NT2/D1 (cell line): ENCODE measurements around the gene CORO1C.
"Not testable (repeated sequence)": the region's sequence is repeated elsewhere in the genome, so short reads cannot be mapped to it uniquely, and the experiment has no call there.

Experiments used
- DNase-seq: peaks from one replicate; pipeline ENCODE4 v3.0.0-alpha.2; 2011; ENCODE audit warnings: low read depth, low spot score
- H3K27me3 ChIP-seq: 2 replicates; pipeline ENCODE4 v1.6.0; 2011; ENCODE audit warnings: mild to moderate bottlenecking; ENCODE audit not compliant: insufficient read length, insufficient read depth
- H3K36me3 ChIP-seq: 2 replicates; pipeline ENCODE4 v1.6.1; 2011; ENCODE audit warnings: mild to moderate bottlenecking, low read length, mixed read lengths; ENCODE audit not compliant: insufficient read depth, insufficient read length
- H3K4me1 ChIP-seq: 2 replicates; pipeline ENCODE4 v1.5.1; 2011; ENCODE audit not compliant: insufficient read depth, insufficient read length
- H3K4me3 ChIP-seq: 2 replicates; pipeline ENCODE4 v1.5.1; 2011; ENCODE audit warnings: low read depth; ENCODE audit not compliant: insufficient read length
- H3K9ac ChIP-seq: 2 replicates; pipeline ENCODE4 v1.6.0; 2011; ENCODE audit warnings: low read depth; ENCODE audit not compliant: insufficient read length
- H3K9me3 ChIP-seq: 2 replicates; pipeline ENCODE4 v1.5.1; 2011; ENCODE audit warnings: mild to moderate bottlenecking, low read length; ENCODE audit not compliant: insufficient read depth
- SUZ12 ChIP-seq: IDR thresholded peaks from 2 replicates; pipeline ENCODE4 v1.6.1; 2011; ENCODE audit not compliant: insufficient read length, insufficient read depth; ENCODE audit errors: extremely low read depth
- YY1 ChIP-seq: IDR thresholded peaks from 2 replicates; pipeline ENCODE4 v1.6.1; 2011; ENCODE audit not compliant: insufficient read length, insufficient read depth
- ZNF274 ChIP-seq: IDR thresholded peaks from 2 replicates; pipeline ENCODE4 v1.6.1; 2011; ENCODE audit warnings: mild to moderate bottlenecking, low read depth, low read length

Gene CORO1C

GRCh38 chr12:108772247-108772646 lies 40.9 kb upstream of the CORO1C start:
- no peaks in the 10 kb centered on the region for H3K36me3 ChIP-seq
- TF ChIP-seq YY1 (no peak), ZNF274 (no peak), SUZ12 (no peak)
- no peak overlapping the region for H3K4me3 ChIP-seq
- H3K4me1 ChIP-seq: peaks cover 13% of the 10 kb centered on the region
- no peaks in the 10 kb centered on the region for H3K27me3 ChIP-seq
- H3K9ac ChIP-seq: no peak overlapping the region
- H3K9me3 ChIP-seq: no peaks in the 10 kb centered on the region
- DNase-seq: no peak

DNA sequence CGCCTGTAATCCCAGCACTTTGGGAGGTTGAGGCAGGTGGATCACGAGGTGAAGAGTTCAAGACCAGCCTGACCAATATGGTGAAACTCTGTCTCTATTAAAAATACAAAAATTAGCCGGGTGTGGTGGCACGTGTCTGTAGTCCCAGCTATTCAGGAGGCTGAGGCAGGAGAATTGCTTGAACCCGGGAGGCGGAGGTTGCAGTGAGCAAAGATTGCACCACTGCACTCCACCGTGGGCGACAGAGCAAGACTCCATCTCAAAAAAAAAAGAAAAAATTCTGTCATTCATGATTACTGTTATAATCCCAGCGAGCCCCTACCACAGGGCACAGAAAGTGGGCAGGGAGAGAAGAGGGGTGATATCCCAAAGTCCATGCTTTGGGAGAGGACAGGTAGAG lies 40.5 kb upstream of the CORO1C start:
- not testable (repeated sequence) for DNase-seq, H3K9ac ChIP-seq, H3K27me3 ChIP-seq, H3K4me3 ChIP-seq, H3K36me3 ChIP-seq, H3K9me3 ChIP-seq
- peaks cover 13% of the 10 kb centered on the region for H3K4me1 ChIP-seq

DNA sequence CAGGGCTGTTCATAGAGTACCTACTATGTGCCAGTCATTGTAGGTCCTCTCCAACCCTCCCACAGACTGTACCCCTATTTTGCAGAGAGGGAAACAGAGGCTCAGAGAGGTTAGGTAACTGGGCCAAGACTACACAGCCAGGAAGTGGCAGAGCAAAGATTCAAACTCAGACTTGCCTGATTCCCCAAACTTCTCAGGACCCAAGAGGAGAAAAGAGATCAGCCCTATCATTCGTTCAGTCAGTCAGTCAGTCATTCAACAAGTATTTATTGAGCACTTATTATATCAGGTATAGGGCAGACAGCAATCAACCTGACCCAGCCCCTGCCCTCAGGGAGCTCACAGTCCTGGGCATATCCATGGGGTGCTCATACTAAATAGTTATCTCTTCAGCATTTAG lies 39.6 kb upstream of the CORO1C start:
- Histone ChIP-seq H3K36me3 (no peaks in the 10 kb centered on the region), H3K9ac (no peak overlapping the region), H3K4me1 (peaks cover 13% of the 10 kb centered on the region), H3K4me3 (no peak overlapping the region), H3K27me3 (no peaks in the 10 kb centered on the region), H3K9me3 (no peaks in the 10 kb centered on the region)
- TF ChIP-seq YY1 (no peak), SUZ12 (no peak), ZNF274 (no peak)
- no peak for DNase-seq

DNA sequence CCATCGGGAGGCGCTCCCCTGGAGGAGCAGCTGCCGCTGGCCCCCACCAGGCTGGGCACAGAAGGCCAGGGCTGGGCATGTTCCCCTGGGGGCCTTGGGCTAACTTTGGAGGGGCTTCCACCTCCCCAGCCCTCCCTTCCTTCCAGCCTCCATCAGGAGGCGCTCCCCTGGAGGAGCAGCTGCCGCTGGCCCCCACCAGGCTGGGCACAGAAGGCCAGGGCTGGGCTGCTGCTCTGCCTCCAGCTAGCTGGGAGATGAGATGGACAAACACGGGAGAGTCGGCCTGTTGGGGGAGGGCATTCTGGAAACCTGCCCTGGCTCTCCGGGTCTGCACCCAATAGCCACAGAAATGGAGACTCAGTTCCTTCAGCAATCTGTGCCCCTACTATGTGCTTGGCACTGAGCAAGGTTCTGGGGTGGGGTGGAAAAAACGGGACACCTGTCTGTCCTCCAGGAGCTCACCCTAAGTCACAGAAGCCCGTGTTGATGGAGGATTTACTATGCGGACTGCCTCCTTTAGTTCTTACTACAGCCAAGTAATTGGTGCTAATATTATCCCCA lies 39.0 kb upstream of the CORO1C start:
- TF ChIP-seq ZNF274 (no peak), SUZ12 (no peak), YY1 (no peak)
- peaks cover 13% of the 10 kb centered on the region for H3K4me1 ChIP-seq
- H3K36me3 ChIP-seq: no peaks in the 10 kb centered on the region
- H3K27me3 ChIP-seq: no peaks in the 10 kb centered on the region
- no peak overlapping the region for H3K9ac ChIP-seq
- no peak overlapping the region for H3K4me3 ChIP-seq
- no peak for DNase-seq
- no peaks in the 10 kb centered on the region for H3K9me3 ChIP-seq

DNA sequence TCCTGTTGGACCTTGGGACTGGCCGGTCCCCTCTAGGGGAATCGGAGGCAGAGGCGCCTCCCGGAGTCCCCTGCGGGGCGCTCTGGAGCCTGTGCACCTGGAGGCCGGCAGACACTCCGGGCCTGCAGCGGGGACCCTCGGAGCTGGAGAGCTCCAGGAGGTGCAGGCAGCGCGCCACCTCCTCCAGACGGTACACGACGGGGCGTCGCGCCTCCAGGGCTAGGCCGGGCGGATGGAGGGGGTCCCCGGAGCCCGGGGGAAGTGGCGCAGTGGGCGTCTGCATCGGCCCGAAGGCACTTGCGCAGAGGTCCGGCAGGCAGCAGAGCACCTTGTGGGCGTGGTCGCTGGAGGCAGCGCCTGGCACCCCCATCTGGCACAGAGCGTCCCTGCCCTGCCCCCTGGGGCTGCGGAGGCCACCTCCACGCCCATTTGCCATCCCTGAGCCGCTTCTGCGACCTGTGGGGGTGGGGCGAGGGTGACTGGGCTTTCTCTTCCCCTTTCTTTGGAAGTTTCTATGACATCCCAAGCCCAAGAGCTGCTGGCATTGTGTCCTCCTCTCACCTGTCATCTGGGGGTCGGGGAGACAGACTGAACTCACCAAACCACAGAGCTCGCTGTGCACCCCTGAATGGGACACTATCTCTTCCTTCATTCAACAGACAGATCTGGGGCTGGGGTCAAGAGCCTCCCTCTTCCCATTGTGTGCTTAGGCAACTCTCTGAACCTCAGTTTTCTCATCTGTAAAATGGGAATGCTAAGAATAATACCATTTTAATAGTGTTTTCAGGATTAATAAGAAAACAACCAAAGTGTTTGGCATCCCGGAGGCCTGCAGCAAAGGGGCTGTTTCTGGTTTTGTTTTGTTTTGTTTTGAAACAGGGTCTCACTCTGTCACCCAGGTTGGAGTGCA lies 37.5 kb upstream of the CORO1C start:
- no peaks in the 10 kb centered on the region for H3K36me3 ChIP-seq
- no peak overlapping the region for H3K9ac ChIP-seq
- H3K27me3 ChIP-seq: no peaks in the 10 kb centered on the region
- H3K4me3 ChIP-seq: no peak overlapping the region
- H3K9me3 ChIP-seq: no peaks in the 10 kb centered on the region
- peaks cover 13% of the 10 kb centered on the region for H3K4me1 ChIP-seq
- no peak for DNase-seq
- no peak for TF ChIP-seq SUZ12
- TF ChIP-seq ZNF274: no peak
- TF ChIP-seq YY1: no peak

- DNase-seq: no peak
- H3K36me3 ChIP-seq: no peaks in the 10 kb centered on the region
- H3K27me3 ChIP-seq: no peaks in the 10 kb centered on the region
- TF ChIP-seq SUZ12 (no peak), YY1 (no peak), ZNF274 (no peak)
- no peak overlapping the region for H3K4me3 ChIP-seq
- peaks cover 5% of the 10 kb centered on the region for H3K4me1 ChIP-seq
- H3K9ac ChIP-seq: no peak overlapping the region
- H3K9me3 ChIP-seq: no peaks in the 10 kb centered on the region
Measured at GRCh38 chr12:108766294-108766693, 35.0 kb upstream of the CORO1C start.

DNA sequence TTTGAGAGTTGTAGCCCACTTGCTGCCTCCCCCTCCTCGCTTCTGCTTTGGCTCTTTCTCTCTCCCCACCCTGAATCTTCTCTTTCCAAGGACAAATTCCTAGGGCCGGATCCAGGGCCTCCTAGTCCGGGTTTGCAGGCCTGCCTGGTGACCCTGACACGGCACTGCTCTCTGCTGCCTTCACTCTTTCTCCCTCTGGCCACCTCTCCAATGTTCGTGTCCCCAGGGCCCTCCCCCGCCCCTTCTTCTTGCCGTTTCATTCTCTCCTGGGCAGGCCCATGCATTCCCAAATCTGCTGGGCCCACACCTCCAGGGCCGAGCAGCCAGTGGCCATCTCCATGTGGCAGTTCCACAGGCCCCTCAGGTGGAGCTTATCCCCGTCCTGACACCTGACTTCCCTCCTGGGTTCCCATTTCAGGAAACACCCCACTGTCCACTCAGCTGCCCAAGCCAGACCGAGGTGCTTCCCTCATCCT lies 34.0 kb upstream of the CORO1C start:
- H3K9me3 ChIP-seq: no peaks in the 10 kb centered on the region
- no peak for DNase-seq
- no peak overlapping the region for H3K9ac ChIP-seq
- H3K27me3 ChIP-seq: no peaks in the 10 kb centered on the region
- no peaks in the 10 kb centered on the region for H3K36me3 ChIP-seq
- no peak overlapping the region for H3K4me3 ChIP-seq
- no peak for TF ChIP-seq YY1
- no peak for TF ChIP-seq ZNF274
- no peak for TF ChIP-seq SUZ12
- H3K4me1 ChIP-seq: peaks cover 5% of the 10 kb centered on the region
